ENCODE results near the gene FOXN3.
"Not testable (repeated sequence)": the region's sequence is repeated elsewhere in the genome, so short reads cannot be mapped to it uniquely, and the experiment has no call there.

FOXN3 gene

GRCh38 chr14:89207925-89208328, 209.1 kb downstream of the FOXN3 start:
- no peak overlapping the region for H3K4me3 ChIP-seq (ENCODE audit: low read length)
- DNase-seq (ENCODE audit: low read depth) = no peak
- TF ChIP-seq, protein P1, sequence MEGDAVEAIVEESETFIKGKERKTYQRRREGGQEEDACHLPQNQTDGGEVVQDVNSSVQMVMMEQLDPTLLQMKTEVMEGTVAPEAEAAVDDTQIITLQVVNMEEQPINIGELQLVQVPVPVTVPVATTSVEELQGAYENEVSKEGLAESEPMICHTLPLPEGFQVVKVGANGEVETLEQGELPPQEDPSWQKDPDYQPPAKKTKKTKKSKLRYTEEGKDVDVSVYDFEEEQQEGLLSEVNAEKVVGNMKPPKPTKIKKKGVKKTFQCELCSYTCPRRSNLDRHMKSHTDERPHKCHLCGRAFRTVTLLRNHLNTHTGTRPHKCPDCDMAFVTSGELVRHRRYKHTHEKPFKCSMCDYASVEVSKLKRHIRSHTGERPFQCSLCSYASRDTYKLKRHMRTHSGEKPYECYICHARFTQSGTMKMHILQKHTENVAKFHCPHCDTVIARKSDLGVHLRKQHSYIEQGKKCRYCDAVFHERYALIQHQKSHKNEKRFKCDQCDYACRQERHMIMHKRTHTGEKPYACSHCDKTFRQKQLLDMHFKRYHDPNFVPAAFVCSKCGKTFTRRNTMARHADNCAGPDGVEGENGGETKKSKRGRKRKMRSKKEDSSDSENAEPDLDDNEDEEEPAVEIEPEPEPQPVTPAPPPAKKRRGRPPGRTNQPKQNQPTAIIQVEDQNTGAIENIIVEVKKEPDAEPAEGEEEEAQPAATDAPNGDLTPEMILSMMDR (conservative IDR thresholded peaks at IDR 0.05; ENCODE audit: low read depth, low read length) = no peak

- DNase-seq (ENCODE audit: low read depth) = no peak
- TF ChIP-seq, protein P1 (conservative IDR thresholded peaks at IDR 0.05; ENCODE audit: low read depth, low read length) = no peak
- no peak overlapping the region for H3K4me3 ChIP-seq (ENCODE audit: low read length)
Observed at GRCh38 chr14:89206389-89207031, 210.5 kb downstream of the FOXN3 start.

GRCh38 chr14:89205137-89205740, 211.8 kb downstream of the FOXN3 start:
- no peak overlapping the region for H3K4me3 ChIP-seq (ENCODE audit: low read length)
- DNase-seq (ENCODE audit: low read depth) = no peak
- TF ChIP-seq, protein P1 (conservative IDR thresholded peaks at IDR 0.05; ENCODE audit: low read depth, low read length) = no peak

GRCh38 chr14:89202413-89203190, 214.4 kb downstream of the FOXN3 start:
- H3K4me3 ChIP-seq (ENCODE audit: low read length) = no peak overlapping the region
- no peak for DNase-seq (ENCODE audit: low read depth)
- TF ChIP-seq, protein P1 (conservative IDR thresholded peaks at IDR 0.05; ENCODE audit: low read depth, low read length) = no peak

DNA sequence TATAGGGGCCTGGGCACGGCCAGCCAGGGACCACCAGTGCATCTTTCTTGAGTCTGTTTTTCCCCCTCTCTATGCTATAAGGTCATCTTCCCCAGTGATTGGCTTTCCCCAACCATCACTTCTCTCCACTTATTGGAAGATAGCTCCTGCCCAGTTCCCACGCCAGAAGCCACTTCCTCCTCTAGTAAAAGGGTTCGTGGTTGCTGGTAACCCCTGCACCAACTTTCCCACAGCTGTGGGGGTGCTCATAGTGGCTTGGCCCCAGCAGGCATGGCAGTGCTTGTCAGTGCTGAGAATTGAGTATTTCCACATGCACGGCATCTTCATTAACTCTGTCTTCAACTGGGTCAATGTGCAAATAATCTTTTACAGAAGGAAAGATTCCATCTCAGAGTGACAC, 215.4 kb downstream of the FOXN3 start:
- TF ChIP-seq, protein P1 (conservative IDR thresholded peaks at IDR 0.05; ENCODE audit: low read depth, low read length) = no peak
- no peak for DNase-seq (ENCODE audit: low read depth)
- no peak overlapping the region for H3K4me3 ChIP-seq (ENCODE audit: low read length)

DNA sequence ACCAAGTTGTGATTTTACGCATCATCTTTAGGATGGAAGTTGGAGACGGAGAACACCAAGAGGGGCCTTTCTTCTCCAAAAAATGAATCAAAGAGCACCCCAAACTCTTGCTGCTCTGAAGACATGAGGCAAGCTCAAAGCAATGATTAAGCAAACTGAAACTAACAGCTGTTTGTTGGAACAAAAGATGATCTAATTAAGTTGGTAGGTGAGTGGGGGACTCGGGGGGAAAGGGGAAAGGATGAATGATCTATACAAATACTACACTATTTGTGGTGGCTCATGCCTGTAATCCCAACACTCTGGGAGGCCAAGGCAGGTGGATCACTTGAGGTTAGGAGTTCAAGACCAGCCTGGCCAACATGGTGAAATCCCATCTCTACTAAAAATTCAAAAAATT, 217.7 kb downstream of the FOXN3 start:
- H3K4me3 ChIP-seq (ENCODE audit: low read length); DNase-seq (ENCODE audit: low read depth): not testable (repeated sequence)

GRCh38 chr14:89198544-89199329, 218.3 kb downstream of the FOXN3 start:
- TF ChIP-seq, protein P1 (conservative IDR thresholded peaks at IDR 0.05; ENCODE audit: low read depth, low read length) = no peak
- no peak overlapping the region for H3K4me3 ChIP-seq (ENCODE audit: low read length)
- no peak for DNase-seq (ENCODE audit: low read depth)

Data from retinal pigment epithelial cell (primary cell).